Retinal pigment epithelial cell (primary cell): ENCODE results near the gene RNF166.

Experiments
- DNase-seq: peaks from one replicate; pipeline ENCODE4 v3.0.0-alpha.2; 2010; ENCODE audit warnings: low read depth
- H3K4me3 ChIP-seq: 2 replicates; pipeline ENCODE4 v1.5.1; 2011; ENCODE audit warnings: mild to moderate bottlenecking, low read length, control low read depth, moderate library complexity
- CTCF ChIP-seq: conservative IDR thresholded peaks from 2 replicates; pipeline ENCODE4 v1.5.1; 2011; ENCODE audit warnings: low read depth, low read length, control low read depth, inconsistent platforms

The RNF166 gene

GRCh38 chr16:88733630-88734360 lies 27.6 kb upstream of the RNF166 start:
- TF ChIP-seq CTCF: no peak
- no peak for DNase-seq
- no peak overlapping the region for H3K4me3 ChIP-seq

GRCh38 chr16:88732961-88733294 lies 26.7 kb upstream of the RNF166 start:
- no peak for DNase-seq
- no peak for TF ChIP-seq CTCF
- H3K4me3 ChIP-seq: no peak overlapping the region

- no peak for DNase-seq
- no peak overlapping the region for H3K4me3 ChIP-seq
- no peak for TF ChIP-seq CTCF
Measured at GRCh38 chr16:88732172-88732960, 26.2 kb upstream of the RNF166 start.

- no peak for DNase-seq
- TF ChIP-seq CTCF: no peak
- H3K4me3 ChIP-seq: no peak overlapping the region
Measured at GRCh38 chr16:88731699-88732098, 25.5 kb upstream of the RNF166 start.

- DNase-seq: no peak
- TF ChIP-seq CTCF: no peak
- no peak overlapping the region for H3K4me3 ChIP-seq
Measured at GRCh38 chr16:88730632-88731607, 24.7 kb upstream of the RNF166 start.

GRCh38 chr16:88727871-88728270 lies 21.7 kb upstream of the RNF166 start:
- H3K4me3 ChIP-seq: no peak overlapping the region
- no peak for DNase-seq
- no peak for TF ChIP-seq CTCF
